D721Med (cell line): Measurements from ENCODE around the gene MS4A10.

ENCODE experiments used
- DNase-seq: peaks from one replicate; pipeline ENCODE4 v3.0.0; 2011; ENCODE audit warnings: low spot score; ENCODE audit not compliant: insufficient read length
- FAIRE-seq: peaks from 2 replicates; lab custom pipeline; 2011; peaks lifted over from hg19 to GRCh38; lab: Jason Lieb, UNC
- TF ChIP-seq, protein P1 (sequence below): IDR thresholded peaks from 2 replicates; pipeline ENCODE4 v1.5.1; 2012; ENCODE audit warnings: mild to moderate bottlenecking, control low read depth; ENCODE audit not compliant: insufficient read depth; ENCODE audit errors: missing control alignments

The MS4A10 gene

DNA sequence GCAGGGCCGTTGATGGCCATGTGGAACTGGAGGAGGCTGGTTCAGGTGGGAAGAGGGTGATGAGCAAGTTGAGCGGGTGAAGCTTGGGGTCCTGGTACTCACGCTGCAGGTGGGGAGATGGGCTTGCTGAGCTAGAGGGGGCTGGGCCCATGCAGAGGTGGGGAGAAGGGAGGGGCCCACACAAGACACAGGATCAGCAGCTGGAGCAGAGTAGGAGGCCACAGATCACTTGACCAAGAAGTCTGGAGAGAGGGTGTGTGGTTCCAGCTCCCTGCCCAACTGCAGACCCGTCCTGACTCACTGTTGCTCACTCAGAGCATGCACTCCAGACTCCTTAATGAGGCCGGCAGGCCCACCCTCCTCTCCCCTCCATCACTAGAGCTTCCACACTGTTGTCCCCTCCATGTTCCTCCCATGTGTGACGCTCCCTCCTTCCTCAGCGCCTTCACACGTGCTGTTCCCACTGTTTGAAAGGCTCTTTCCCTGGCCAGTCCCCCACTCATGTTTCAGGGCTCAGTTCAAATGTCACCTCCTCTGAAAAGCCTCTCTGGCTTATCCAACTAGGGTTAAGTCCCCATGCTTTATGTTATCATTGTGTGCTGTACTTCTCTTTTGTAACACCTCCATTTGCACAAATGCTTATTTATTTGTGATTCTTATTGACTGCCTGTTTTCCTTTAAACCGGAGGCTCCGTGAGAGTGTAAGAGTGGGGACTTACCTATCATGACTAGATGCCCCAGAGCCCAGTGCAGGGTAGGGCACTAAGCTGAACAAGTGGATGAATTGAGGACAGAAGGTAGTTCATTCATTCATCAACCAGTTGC is 59.1 kb downstream of the MS4A10 start:
- DNase-seq (no peak), FAIRE-seq (no peak)
- TF ChIP-seq, protein P1, sequence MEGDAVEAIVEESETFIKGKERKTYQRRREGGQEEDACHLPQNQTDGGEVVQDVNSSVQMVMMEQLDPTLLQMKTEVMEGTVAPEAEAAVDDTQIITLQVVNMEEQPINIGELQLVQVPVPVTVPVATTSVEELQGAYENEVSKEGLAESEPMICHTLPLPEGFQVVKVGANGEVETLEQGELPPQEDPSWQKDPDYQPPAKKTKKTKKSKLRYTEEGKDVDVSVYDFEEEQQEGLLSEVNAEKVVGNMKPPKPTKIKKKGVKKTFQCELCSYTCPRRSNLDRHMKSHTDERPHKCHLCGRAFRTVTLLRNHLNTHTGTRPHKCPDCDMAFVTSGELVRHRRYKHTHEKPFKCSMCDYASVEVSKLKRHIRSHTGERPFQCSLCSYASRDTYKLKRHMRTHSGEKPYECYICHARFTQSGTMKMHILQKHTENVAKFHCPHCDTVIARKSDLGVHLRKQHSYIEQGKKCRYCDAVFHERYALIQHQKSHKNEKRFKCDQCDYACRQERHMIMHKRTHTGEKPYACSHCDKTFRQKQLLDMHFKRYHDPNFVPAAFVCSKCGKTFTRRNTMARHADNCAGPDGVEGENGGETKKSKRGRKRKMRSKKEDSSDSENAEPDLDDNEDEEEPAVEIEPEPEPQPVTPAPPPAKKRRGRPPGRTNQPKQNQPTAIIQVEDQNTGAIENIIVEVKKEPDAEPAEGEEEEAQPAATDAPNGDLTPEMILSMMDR = no peak

DNA sequence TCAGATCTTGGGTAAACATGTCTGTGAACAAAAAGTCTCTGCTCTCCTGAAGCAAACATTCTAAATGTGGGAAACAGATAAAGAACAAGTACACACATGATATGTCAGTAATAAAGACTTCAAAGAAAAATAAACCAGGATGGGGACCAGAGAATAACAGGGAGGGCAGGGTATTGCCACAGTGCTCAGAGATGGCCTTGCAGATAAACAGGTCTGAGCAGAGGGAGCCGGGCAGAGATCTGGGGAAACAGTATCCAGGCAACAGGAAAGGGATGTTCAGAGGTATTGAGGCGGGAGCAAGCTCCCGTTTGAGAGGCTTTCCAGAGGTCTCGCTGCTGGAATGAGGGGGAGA is 59.7 kb downstream of the MS4A10 start:
- TF ChIP-seq, protein P1 = no peak
- FAIRE-seq (no peak), DNase-seq (no peak)

DNA sequence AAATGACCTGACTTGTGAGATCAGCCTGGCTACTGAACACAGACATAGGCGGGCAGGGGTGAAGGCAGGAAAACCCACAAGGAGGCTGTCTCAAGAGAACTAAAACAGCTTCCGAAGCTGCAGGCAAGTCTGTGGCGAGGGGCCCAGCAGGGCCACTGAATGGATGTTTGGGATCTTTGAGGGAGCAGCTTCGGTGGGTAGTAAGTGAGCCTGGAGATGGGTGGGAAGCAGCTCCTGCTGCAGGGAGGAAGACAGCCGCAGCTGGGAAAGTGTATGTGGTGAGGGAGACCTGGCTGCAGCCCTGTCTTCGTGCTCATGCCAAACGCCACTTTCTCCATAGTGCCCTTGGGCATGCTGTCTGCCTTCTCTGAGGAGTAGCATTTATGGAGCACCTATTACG is 60.2 kb downstream of the MS4A10 start:
- FAIRE-seq (no peak), DNase-seq (no peak)
- TF ChIP-seq, protein P1 = no peak

DNA sequence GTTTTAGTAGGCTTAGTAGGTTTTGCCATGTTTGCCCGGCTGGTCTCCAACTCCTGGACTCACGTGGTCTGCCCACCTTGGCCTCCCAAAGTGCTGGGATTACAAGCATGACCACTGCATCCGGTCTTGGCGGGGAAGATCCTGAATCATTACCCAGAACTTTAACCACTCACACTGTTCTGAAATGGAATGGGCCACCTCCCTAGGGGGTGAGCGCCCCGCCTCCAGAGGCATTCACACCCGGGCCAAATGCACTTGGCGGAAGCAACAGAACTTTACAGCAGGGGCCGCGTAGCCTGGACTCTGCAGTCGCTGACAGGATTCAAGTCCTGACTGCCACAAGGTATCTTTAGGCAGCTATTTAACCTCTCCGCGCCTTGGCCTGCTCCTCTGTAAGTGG is 62.1 kb downstream of the MS4A10 start:
- DNase-seq (no peak), FAIRE-seq (no peak)
- TF ChIP-seq, protein P1 = no peak

DNA sequence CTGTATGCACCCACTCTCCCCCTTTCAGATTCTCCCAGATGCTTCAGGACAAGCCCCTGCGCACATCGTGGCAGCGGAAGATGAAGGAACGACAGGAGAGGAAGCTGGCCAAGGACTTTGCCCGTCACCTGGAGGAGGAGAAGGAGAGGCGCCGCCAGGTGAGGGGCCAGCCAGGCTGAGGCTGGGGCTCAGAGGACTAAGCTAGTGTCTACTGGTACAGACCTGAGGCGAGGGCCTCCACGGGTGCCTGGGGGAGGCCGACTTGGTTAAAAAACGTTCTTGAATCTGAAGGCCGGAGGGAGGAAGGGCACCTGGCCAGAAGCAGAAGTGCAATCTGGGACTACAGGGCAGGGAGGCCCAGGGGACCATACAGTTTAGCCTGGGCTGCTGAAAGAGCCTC is 62.8 kb downstream of the MS4A10 start:
- no peak for FAIRE-seq
- no peak for DNase-seq
- TF ChIP-seq, protein P1 = no peak

DNA sequence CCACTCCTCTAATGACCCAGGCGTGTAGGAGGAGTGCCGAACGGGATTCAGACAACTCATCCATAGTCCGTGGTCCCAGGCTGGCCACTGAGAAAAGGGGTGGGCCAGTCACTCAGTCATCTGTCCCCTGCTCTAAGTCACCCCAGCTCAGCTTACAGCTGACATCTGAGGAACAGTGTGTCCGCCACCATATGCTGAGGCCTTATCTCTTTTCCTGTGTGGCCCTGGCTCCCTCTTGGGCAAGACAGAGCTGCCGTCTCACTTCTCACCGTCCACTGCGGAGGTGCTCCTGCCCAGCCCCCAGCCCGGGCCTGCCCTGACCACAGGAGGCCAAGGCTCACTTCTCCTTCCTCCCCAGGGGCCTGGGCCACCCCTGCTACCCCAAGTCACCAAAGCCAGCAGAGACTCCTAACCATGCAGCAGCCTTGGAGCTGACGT is 63.6 kb downstream of the MS4A10 start:
- no peak for FAIRE-seq

More for the DNA sequence above, 63.6 kb downstream of the MS4A10 start:
- DNase-seq = no peak
- TF ChIP-seq, protein P1 = no peak
